Measurements from ENCODE around the gene CORIN. TPM values are rescaled to one million over a fixed set of nuclear protein-coding genes. Genes with fewer than 3 reads are reported as not detected.
"Not testable (repeated sequence)": the region's sequence is repeated elsewhere in the genome, so short reads cannot be mapped to it uniquely, and the experiment has no call there.

CORIN gene
- total RNA-seq, 2 donors from 2014 or later, result 0.32 to 0.48 TPM

DNA sequence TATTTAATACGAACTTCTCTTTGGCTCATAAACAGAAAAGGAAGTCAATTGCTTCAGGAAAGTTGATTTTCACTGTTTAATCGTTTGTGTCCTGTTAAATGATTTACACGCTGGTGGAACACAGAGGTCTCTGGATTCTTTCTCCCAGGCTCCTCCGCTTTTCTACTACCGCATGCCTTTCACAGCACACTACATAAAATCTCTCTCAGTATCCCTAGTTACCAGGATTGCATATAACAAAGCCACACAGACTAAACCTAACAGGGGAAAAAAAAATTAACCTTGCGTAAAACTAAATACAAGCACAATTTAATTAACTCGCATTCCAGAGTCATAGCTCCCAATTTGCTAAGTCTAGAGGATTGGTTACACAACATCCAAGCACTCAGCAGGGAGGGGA is 133.9 kb downstream of the CORIN start:
- intact Hi-C loops (cut with DNase I), result no loop called here
- no peak for DNase-seq (ENCODE audit: low spot score)

DNA sequence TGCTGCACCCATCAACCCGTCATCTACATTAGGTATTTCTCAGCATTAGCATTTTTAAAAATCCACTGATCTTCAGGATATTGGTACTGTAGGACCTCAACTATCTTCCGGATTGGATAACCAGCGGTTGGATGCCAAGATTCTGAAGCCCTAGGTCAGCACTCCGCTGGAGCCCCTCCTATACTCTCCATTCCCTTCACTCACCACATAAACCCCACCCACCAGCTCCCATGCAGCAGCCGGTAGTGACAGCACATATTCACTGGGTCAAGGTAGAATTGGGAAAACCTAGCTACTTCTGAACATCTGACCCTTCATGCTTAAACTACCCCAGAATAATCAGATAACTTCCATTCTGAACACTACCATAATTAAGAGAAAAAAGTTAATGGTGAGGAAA is 134.9 kb downstream of the CORIN start:
- DNase-seq (ENCODE audit: low spot score), result no peak
- intact Hi-C loops (cut with DNase I), result no loop called here

DNA sequence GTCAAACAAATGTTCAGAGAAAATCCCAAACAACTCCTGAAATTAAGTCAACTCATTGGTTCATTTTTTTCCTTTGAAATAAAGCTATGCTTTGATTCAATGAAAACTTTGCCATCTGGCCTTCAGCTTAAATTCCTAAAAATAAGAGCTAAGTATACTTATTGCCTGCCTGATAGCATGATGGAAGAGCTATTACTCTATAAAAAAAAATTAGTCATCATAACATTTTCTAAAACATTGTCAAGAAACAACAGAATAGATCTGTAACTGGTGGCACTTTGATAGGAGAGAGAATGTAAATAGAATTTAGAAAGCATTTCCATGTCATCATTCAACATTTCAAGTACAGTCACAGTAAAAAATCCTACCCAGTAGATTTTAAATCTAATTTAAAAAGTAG is 136.6 kb downstream of the CORIN start:
- intact Hi-C loops (cut with DNase I), result no loop called here
- DNase-seq (ENCODE audit: low spot score), result no peak

DNA sequence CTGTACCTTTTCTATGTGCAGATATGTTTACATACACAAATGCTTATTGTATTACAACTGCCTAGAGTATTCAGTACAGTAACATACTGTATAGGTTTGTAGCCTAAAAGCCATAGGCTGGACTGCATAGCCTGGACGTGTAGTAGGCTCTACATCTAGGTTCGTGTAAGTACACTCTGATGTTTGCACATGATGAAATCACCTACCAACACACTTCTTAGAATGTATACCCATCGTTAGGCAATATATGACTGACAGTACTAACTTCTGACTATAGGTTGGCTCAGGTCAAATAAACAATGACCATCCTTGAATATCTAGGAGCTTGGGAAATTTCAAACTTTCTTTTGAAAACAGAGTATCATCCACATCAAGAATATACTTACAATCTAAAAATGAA is 139.0 kb downstream of the CORIN start:
- intact Hi-C loops (cut with DNase I), result no loop called here
- DNase-seq (ENCODE audit: low spot score), result no peak

DNA sequence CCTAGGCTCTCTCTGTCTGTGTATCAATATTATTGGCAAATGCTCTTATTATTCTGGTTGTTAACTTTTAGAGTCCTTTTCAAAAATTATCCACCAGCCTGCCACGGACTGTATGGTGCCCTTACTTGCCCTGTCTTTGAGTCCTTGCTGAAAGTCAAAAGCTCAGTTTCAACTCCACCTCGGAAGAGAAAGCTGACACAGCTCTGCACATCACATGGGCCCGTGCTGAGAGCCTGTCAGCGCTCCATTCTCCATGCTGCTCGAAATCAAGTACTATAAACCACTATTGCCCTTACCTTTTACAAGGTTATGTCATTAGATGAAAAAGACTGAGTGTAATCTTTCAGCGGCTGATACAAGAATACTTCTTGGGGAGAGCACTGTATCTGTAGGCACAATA is 141.0 kb downstream of the CORIN start:
- no peak for DNase-seq (ENCODE audit: low spot score)
- intact Hi-C loops (cut with DNase I), result no loop called here

DNA sequence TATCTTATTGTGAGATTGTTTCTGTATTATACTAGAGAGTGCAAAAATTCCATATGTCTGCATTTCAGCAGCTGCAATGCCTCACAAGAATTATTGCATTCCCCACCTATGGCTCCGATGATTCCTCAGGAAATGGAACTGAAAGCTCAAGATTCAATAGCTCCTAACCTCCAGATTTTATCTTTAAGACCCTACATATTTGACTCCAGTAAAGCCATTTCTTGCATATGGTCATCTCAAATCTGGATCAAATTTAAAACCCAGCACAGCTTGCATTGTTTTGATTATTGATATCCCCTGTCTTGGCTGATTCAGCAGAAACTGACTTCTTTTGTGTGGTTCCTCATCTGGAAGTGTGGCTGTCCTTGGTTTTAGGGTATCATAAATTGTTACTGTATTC is 142.6 kb downstream of the CORIN start:
- DNase-seq (ENCODE audit: low spot score), result no peak
- intact Hi-C loops (cut with DNase I), result no loop called here

DNA sequence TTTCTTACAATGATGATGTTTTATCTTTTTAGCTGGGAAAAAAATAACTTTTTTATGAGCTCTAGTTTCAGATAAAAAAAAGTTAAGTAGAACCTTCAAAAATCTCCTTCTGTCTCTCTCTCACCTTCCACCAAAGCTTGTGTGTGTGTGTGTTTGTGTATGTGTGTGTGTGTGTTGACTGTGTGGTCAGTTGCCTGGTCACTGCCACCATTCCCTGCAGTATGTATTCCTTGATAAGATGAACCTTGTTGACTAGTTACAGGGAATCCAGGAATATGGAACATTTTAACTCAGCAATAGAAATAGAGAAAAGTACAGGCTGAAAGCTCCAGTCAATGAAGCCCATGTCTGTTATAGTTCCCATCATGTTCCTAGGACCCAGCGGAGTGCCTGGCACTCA is 143.5 kb downstream of the CORIN start:
- DNase-seq (ENCODE audit: low spot score), result no peak
- intact Hi-C loops (cut with DNase I), result no loop called here

DNA sequence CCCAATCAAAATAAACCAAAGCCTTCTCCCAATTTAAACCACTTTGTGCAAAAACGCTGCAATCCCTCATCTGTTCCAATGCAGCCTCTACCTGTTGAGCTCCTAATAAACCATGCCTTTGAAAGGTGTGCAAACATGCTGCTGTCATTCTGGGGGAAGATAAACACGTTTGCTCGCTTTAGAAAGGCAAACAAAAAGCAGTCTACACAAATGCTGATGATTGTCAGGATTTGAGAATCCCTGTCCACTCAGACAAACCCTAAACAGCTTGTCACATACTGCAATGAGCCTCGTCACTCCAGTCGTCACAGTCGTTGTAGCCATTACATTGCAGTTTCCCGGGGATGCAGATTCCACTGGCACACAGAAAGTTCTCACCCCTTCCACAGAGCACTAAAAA is 145.2 kb downstream of the CORIN start:
- no peak for DNase-seq (ENCODE audit: low spot score)
- intact Hi-C loops (cut with DNase I), result no loop called here

DNA sequence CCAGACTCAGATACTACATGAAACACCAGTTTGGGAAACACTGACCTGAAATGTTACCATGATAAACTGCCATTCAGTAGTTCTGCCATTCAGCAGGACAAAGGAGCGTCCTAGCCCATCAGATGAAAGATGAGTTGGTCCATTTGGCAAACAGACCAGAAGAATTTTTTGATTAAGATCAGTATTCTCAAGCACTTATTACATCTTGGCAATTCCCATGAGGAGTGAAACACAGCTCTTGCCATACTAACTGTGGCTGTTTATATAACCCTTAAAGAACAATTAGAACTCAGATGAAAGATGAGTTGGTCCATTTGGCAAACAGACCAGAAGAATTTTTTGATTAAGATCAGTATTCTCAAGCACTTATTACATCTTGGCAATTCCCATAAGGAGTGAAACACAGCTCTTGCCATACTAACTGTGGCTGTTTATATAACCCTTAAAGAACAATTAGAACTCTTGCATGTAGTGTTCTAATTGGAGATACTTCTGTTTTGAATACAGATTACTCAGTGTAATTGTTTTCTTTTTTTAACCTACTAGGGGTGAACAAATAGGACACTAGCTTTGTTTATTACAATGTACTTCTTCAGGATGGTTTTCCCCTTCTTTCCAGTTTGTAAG is 146.0 kb downstream of the CORIN start:
- intact Hi-C loops (cut with DNase I); DNase-seq (ENCODE audit: low spot score): not testable (repeated sequence)

DNA sequence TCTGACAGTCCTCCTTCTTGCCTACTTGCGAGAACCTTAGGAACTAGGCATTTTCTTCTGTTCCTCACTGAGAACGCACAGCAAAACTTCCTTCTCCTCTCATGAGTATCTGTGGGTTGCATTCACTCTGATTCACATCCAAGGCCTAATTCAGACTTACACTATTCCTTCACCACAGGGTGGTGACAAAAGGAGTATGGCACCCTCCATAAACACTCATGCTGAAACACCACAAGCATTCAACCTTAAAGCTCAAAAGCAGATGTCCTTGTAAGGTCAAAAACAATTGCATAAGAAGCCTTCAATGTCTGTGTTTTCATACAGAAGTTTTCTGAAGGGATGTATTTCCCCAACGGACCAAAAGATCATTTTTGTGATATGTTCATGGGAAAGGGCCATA is 147.3 kb downstream of the CORIN start:
- no peak for DNase-seq (ENCODE audit: low spot score)
- intact Hi-C loops (cut with DNase I), result no loop called here

DNA sequence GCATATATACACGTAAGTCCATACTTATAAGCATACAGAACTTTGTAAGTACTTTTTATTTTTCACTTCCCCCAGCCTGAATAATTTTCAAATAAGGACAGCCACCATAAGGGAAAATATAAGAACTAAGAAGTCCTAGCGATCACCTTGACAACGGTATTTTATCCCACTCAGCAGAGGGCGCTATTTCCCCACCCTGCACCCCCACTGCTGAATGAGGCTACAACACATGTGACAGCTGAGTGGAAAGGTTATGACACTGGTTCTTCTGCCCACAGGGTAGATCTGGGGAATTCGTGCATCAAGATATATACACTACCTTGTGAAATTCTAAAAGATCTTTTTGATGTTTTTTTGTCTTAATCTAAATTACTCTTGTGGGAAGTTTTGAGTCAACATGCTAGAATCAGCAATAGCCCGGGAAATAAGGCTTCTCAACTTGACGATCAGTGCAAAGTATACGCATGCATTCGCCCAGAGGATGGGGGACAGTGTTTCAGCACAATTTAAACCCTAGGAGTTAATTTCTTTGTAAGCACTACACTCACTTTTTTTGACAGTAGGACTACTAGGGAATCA is 151.5 kb downstream of the CORIN start:
- intact Hi-C loops (cut with DNase I), result no loop called here
- peak; percentile 81 for DNase-seq (ENCODE audit: low spot score)

DNA sequence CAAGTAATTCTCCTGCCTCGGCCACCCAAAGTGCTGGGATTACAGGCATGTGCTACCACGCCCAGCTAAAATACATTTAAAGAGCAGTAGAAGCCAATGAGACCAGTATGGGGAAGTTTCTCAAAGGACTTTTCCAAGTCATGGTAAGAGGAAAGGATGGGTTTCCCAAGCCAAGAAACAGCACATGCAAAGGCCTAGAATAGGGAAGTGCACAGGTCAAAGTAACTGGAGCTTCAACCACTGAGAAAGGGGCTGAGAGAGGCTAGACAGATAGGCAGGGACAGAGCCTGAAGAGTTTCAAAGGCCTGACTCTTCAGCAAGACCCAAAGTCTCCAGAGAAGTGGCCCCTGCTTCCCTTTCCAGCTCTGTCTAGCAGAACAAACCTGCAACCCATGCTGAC is 162.1 kb downstream of the CORIN start:
- DNase-seq (ENCODE audit: low spot score), result no peak
- intact Hi-C loops (cut with DNase I), result loop anchor here in 1 of 2 donors (10.0 kb wide), 1 partner anchor 259 kb away; no protein-coding TSS in a partner anchor

DNA sequence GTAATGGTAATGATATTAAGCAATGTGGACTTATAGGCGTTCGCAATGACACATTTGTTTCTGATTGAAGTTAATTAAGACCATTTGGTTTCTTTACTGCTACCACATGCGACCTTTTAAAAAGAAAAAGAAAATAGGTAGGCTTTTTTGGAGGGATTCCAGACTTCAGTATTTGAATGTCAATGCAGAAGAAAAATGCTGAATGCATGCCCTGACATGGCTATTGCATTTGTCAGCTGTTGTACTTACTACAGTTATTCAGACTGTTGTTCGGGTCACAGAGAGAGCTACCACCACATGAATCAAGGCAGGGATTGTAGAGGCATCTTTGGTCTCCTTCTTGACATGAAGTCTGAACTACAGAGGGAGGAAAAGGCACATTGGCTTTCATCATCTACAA is 163.7 kb downstream of the CORIN start:
- DNase-seq (ENCODE audit: low spot score), result no peak
- intact Hi-C loops (cut with DNase I), result loop anchor here in 1 of 2 donors (10.0 kb wide), 1 partner anchor 261 kb away; no protein-coding TSS in a partner anchor

DNA sequence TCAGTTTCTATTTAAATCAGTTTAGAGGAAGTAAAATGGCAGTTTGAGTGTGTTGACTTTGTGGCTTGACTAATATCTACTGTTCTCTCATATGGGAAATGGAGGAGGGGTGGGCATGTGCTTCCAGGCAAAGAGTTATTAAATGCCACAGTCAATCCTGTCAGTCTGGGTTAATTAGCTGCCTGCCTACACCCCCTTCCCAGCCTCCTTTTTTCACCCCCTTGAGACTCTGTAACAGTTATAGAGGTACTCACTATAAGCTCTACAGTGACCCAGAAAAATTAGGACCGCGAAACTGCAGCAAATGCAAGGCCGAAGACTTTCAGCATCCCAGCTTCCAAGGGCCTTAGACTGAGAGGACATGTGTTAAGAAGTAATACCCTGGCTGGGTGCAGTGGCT is 165.2 kb downstream of the CORIN start:
- intact Hi-C loops (cut with DNase I), result loop anchor here in 1 of 2 donors (10.0 kb wide), 1 partner anchor 262 kb away; no protein-coding TSS in a partner anchor

DNA sequence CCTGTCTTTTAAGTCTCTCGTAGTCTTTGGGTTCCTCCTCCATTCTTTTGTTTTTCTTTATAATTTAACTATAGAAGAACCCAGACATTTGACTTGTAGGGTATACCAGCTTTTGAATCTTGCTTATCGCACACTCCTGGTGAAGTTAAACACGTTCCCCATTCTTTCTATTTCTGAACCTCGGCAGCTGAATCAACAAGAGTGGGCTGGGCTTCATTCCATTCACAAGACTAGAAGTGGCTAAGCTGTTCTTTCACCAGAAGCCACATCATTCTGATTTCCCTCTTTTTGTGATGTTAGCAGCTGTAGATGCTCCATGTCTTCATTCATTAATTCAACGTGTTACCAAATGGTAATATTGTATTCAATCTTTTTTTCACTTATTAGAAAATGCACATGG is 167.9 kb downstream of the CORIN start:
- intact Hi-C loops (cut with DNase I), result loop anchor here (5.0 to 10.0 kb wide), 2 partner anchors 265 to 267 kb away; no protein-coding TSS in a partner anchor
- no peak for DNase-seq (ENCODE audit: low spot score)

More for the DNA sequence above, 165.2 kb downstream of the CORIN start:
- DNase-seq (ENCODE audit: low spot score), result no peak

DNA sequence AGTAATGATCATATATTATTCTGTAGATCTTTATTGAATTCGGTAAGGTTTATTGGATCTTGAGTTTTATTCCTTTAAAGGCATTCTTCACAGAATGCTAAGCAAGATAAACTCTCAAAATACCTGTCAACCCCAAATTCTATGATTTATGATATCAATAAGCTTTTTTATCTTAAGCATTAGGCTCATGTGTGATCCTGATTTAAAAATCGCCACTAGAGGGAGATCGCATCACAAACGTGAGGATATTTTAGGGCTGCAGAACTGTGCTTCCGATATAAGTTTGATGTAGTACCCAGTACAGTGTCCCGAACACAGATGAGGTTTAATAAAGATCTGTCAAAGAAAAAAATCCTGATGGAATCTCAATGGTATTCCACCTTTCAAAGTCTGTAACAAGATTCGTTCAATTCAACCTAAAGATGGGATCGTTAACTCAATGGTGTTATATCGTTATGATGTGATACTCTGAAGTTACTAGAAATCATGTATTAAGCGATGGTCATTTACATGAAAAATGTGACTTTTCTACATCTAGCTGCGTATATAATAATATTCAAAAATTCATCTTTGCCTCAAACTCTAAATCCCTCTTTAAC is 169.0 kb downstream of the CORIN start:
- DNase-seq (ENCODE audit: low spot score), result no peak
- intact Hi-C loops (cut with DNase I), result loop anchor here in 1 of 2 donors (5.0 kb wide), 1 partner anchor 268 kb away; no protein-coding TSS in a partner anchor

DNA sequence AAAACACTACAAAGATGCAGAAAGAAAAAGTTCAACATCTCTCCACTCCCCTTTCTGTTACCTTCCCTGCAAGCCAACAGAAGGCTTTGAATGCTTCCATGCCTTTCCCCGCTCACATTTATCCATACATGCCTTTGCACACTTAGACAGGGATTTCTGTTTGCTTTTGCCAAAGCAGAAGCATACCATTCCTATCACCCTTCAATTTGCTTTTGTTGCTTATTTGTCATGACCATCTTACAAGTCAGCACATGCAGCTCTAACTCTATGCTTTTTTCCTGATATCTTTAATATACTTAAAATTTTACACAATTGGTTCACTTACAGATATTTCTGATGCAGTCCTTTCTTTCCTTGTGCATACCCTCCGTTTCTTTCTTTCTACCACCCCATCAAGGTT is 169.6 kb downstream of the CORIN start:
- no peak for DNase-seq (ENCODE audit: low spot score)
- intact Hi-C loops (cut with DNase I), result loop anchor here in 1 of 2 donors (5.0 kb wide), 1 partner anchor 269 kb away; no protein-coding TSS in a partner anchor

DNA sequence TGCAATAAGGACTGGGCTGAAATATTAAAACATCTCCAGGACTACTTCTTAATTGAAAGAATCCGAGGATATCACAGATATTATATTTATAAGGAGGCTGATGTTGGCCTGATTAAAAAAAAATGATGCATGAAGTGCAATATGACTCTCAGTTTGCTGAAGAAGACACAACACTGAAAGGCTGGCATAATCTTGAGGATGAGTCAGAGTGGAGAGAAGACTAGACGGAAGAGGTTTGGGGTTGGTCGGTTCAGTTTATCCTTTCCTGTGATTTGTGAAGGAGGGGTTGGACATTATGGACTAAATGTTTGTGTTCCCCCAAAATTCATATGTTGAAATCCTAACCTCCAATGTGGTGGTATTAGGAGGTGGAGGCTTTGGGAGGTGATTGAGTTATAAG is 170.3 kb downstream of the CORIN start:
- intact Hi-C loops (cut with DNase I), result loop anchor here in 1 of 2 donors (5.0 kb wide), 1 partner anchor 270 kb away; no protein-coding TSS in a partner anchor

DNA sequence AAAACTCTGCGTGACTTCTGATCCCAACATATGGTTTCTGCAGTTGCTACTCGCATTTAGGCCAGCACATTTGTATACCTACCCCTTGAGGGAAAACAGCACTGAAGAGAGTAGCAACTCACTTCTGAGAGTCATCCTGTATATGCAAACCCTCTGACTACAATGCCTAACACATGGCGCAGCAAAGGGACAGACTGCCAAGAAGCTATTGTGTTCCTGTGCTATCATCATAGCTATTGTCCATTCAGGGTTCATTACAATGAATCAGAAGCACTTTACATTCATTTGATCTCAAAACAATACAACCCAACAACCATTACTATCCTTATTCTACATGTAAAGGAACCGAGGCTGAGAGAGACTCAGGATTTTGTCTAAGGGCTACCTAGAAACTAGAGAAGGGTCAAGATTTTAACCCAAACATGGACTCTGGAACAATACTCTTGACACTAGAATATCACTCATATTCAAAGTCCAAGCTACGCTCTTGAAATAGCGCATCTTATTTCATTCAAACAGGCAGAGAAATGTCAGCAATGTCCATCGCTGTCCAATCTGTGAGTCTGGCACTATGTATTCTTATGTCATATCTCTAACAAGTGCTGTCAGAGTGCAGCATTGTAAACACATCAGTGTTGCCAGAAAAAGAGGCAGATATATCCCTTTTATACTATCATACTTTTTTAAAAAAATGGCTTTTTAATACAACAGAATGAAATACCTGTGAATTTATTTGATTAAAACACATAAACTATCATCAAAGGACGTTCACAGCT is 173.6 kb downstream of the CORIN start:
- intact Hi-C loops (cut with DNase I), result no loop called here
- DNase-seq (ENCODE audit: low spot score), result no peak

More for the DNA sequence above, 170.3 kb downstream of the CORIN start:
- DNase-seq (ENCODE audit: low spot score), result no peak

DNA sequence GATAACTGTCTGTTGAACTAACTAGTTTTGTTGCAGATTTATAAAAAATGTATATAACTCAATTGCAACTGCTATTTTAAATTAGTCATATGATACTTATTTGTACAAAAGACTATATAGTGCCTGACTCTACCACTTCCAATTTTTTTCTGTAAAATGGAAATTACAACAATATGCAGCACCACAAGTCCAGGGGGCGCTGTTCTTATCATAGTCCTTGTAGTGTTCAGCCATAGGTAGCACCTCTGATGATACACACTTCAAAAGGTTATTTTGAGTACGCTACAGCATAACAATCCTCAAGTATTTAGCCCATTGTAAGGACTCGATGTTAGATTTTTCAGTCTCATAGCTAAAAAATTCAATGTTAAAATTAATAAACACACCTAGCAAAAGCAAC is 174.9 kb downstream of the CORIN start:
- intact Hi-C loops (cut with DNase I), result no loop called here
- no peak for DNase-seq (ENCODE audit: low spot score)
